HG03442 (cell line): ENCODE results near the gene ZMYND11.
"Not testable (repeated sequence)": the region's sequence is repeated elsewhere in the genome, so short reads cannot be mapped to it uniquely, and the experiment has no call there.

Experiments used
- ATAC-seq: cut with Tn5 transposase; IDR thresholded peaks from one replicate; pipeline ENCODE4 v1.9.1; 2021; ENCODE audit warnings: mild to moderate bottlenecking, moderate library complexity; ENCODE audit not compliant: unreplicated experiment

ZMYND11 gene

GRCh38 chr10:241966-242643 is 106.8 kb downstream of the ZMYND11 start:
- no peak for ATAC-seq

GRCh38 chr10:244227-244626 is 109.0 kb downstream of the ZMYND11 start:
- no peak for ATAC-seq

DNA sequence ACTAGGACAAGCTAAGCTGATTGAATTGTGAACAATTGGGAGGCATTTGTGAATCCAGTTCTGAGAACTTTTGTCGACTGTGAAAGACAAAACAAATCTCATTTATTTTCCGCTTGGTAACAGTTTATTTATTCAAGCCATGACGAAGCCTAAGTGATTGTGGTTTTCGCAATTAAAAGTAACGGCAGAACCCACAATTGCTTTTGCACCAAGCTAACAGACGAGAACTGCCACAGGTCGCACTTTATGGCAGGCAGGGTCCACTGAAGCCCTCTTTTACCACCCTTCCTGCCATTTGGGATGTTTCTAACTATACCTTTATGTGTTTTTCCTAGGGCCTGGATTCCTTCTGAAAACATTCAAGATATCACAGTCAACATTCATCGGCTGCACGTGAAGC is 111.2 kb downstream of the ZMYND11 start:
- no peak for ATAC-seq

DNA sequence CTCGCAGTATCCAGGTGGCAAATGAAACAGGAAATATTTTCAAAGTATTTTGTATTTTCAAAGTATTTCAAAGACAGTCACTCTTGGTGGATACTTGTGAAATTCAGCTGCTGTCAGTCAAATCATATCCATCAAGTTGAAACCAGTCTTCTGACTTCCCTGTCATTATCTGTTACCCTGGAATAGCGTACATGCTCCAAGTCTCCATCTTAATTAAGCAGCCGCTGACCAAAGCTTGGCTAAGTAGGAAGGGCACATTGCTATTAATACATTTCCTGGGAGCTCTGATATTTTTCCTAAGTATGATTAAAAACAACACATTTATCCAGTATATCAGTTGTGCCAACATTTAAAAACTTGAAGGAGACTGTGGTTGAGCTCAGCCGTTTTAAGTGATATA is 112.2 kb downstream of the ZMYND11 start:
- no peak for ATAC-seq

GRCh38 chr10:248307-248706 is 113.1 kb downstream of the ZMYND11 start:
- no peak for ATAC-seq

GRCh38 chr10:251982-252582 is 116.8 kb downstream of the ZMYND11 start:
- no peak for ATAC-seq

- no peak for ATAC-seq
Observed at GRCh38 chr10:260819-261429, 125.7 kb downstream of the ZMYND11 start.

DNA sequence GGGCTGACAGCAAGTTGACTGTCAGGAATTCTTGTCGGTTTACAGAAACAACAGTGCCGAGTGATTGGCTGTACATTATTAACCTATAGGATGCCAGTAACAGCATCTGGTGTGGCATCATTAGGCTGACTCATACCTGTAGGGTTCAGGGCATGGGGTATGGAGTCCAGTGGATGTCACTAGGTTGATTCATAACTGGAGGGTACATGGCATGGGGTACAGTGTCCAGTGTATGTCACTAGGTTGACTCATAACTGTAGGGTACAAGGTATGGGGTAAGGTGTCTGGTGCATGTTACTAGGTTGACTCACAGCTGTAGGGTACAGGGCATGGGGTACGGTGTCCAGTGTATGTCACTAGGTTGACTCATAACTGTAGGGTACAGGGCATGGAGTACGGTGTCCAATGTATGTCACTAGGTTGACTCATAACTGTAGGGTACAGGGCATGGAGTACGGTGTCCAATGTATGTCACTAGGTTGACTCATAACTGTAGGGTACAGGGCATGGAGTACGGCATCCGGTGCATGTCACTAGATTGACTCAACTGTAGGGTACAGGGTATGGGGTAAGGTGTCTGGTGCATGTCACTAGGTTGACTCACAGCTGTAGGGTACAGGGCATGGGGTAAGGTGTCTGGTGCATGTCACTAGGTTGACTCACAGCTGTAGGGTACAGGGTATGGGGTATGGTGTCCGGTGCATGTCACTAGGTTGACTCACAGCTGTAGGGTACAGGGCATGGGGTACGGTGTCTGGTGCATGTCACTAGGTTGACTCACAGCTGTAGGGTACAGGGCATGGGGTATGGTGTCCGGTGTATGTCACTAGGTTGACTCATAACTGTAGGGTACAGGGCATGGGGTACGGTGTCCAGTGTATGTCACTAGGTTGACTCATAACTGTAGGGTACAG is 129.2 kb downstream of the ZMYND11 start:
- not testable (repeated sequence) for ATAC-seq

DNA sequence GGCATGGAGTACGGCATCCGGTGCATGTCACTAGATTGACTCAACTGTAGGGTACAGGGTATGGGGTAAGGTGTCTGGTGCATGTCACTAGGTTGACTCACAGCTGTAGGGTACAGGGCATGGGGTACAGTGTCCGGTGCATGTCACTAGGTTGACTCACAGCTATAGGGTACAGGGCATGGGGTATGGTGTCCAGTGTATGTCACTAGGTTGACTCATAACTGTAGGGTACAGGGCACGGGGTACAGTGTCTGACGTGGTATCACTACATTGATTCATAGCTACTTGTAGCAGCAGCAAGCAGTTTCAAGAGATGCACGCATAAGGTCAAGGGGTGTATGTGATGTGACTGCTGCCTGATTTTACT is 129.8 kb downstream of the ZMYND11 start:
- peak; percentile 47 for ATAC-seq

DNA sequence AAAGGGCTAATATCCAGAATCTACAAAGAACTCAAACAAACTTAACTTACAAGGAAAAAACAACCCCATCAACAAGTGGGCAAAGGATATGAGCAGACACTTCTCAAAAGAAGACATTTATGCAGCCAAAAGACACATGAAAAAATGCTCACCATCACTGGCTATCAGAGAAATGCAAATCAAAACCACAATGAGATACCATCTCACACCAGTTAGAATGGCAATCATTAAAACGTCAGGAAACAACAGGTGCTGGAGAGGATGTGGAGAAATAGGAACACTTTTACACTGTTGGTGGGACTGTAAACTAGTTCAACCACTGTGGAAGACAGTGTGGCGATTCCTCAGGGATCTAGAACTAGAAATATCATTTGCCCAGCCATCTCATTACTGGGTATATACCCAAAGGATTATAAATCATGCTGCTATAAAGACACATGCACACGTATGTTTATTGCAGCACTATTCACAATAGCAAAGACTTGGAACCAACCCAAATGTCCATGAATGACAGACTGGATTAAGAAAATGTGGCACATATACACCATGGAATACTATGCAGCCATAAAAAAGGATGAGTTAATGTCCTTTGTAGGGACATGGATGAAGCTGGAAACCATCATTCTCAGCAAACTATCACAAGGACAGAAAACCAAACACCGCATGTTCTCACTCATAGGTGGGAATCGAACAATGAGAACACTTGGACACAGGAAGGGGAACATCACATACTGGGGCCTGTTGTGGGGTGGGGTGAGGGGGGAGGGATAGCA is 130.7 kb downstream of the ZMYND11 start:
- ATAC-seq = not testable (repeated sequence)

GRCh38 chr10:266974-267425 is 131.7 kb downstream of the ZMYND11 start:
- ATAC-seq = no peak

DNA sequence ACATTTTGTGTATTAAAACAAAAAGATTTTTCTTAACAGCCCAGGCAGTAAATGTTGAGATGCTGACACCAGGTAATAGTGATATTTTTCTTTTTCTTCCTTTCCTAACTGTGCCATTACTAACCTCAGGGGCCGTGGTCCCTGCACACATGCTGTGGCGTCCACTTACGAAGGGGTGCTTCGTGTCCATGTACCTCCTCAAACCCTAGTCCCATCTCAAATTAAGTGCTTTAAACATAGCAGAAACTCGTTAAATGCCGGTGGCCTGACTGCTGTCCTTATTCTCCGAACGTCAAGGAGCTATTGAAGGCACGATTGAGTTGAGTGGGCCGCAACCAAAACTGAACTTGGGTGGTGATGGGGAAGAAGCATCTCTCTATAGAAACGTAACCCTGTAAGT is 132.4 kb downstream of the ZMYND11 start:
- no peak for ATAC-seq

DNA sequence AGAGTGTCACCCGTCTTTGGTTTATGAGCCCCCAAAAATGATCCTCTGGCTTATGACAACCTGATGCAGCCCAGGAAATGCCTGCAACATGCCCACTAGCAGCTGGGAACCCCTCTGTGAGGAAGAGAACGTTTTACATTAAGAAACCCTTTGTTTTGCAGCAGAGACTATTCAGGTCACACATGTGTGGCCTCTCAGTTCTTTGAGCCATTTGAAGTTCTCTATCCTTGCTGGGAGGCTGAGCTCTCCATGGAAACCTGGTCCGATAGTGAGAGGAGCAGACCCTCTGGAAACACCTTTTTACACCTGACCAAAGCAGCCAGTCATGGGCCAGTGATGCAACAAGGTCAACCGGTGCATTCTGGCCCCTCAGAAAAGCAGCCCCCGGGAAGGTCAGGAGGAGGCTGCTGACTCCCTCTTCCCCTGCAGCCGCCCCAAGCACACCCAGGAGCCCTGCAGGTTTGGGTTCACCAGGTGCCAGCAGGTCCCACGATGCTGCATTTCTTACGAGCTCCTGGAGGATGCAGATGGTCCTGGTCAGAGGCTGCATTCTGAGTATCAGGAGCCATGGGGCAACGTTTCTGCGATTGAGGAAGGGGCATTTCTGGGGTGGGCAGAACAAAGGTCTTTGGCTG is 134.3 kb downstream of the ZMYND11 start:
- no peak for ATAC-seq

GRCh38 chr10:271201-271600 is 135.9 kb downstream of the ZMYND11 start:
- no peak for ATAC-seq

- no peak for ATAC-seq
Observed at GRCh38 chr10:271722-272121, 136.5 kb downstream of the ZMYND11 start.

DNA sequence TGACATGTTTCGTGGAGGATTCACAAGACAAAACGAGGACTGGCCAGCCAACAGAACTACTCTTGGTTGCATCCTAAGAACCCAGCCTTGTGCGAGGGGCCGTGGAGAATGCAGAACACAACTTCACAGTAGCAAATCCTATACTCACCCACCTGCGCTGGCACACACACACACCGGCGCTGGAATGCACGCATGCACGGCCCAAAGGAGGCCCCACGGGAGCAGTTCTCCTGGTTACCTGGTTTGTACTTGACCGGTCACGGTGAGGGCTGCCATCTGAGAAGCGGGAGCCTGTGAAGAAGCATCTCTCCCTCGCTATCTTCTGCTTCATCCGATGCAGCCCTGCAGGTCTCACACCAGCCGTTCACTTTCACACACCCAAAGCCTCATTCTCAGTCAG is 137.8 kb downstream of the ZMYND11 start:
- no peak for ATAC-seq

GRCh38 chr10:274866-275265 is 139.6 kb downstream of the ZMYND11 start:
- no peak for ATAC-seq

DNA sequence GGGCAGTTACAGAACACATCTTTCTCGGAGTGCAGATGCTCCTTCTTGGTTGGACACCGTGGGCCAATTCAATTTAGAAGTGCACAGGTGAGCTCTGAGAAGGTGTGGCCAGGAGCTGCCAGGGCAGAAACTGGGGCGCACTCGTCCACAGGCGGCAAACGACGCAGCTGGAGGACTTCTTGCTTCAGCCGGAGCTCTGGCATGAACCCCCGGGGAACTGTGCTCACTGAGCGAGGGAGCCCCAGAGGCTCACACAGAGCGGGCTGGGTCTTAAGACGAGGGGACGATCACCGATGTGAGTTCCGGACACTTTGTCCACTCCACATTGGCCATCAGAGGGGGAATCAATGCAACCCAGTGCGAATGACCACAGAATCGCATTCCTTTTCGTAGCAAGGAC is 140.4 kb downstream of the ZMYND11 start:
- ATAC-seq = no peak

DNA sequence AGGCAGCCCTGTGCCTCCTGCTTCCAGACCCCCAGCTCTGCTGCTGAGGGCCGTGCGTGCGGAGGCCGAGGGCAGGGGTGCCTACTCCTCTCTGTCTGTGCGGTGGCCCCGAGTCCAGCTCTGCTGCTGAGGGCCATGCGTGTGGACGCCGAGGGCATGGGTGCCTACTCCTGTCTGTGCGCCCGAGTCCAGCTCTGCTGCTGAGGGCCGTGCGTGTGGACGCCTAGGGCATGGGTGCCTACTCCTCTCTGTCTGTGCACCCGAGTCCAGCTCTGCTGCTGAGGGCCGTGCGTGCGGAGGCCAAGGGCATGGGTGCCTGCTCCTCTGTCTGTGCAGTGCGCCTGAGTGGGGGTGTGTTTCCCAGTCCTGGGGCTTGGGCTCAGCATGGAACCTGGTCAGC is 142.7 kb downstream of the ZMYND11 start:
- ATAC-seq = no peak

DNA sequence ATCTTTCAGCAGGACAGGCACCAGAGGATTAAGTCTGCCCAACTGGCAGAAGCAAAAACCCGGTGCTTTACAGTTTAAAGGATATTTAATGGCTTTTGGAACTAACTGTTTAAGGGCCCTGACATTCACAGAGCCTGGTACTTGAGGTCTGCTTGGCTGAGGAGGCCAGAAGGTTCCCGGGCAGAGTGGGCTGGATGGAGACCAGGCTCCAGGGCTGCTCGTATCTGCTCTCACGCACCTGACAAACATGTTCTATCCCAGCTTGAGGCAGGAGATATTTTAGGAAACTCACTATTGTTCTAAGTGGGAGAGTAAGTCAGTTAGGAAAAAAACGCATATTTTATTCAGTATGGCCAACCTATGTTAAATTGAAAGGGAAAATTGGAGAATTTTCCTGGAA is 143.5 kb downstream of the ZMYND11 start:
- ATAC-seq = no peak
